NK-92 (cell line): ENCODE results near the gene RSPO3.

Source experiments
- DNase-seq: peaks from one replicate; lab custom pipeline; 2025; ENCODE audit not compliant: unreplicated experiment; lab: John Stamatoyannopoulos, UW

The RSPO3 gene

DNA sequence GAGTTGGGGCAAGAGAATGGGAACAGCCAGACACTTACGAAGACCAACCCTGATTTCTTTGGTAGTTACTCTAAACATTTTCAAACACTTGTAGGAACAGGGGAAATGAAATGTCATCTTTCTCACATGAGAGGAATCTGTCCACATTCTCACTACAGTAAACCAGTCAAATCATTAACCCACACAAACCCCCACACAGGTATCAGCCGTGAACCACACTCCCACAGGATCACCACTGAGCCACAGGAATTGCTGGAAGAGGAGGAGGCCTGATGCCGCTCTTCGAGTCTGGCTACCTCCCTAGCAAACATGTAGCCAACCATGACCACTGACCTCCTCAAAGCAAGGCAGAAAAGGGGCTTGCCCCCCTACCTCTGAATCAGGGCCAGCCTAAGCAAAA is 6.9 kb upstream of the RSPO3 start:
- DNase-seq = no peak

DNA sequence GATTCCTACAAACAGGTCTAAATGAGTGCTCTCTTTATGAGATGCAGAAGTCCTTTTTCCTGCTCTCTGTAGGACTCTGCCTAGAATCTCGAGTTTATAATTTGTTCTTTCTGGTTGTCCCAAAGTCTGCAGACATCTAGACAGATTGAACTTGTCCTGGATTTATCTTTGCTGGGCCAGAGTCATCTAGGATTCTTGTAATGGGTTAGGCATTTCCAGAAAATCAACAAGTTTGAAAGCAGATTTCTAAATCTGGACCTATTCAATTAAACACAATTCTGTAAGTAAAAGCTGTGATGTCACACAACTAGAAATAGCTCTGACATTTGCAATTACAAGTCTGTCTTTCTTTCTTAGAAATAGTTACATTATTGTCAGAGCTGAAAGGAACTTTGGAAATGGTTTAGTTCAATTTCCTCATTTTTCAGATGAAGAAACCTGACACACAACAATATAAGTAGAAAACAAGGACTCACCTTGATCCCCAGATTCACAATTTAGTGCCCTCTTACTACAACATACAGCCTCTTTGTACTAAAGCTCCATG is 4.2 kb upstream of the RSPO3 start:
- no peak for DNase-seq

DNA sequence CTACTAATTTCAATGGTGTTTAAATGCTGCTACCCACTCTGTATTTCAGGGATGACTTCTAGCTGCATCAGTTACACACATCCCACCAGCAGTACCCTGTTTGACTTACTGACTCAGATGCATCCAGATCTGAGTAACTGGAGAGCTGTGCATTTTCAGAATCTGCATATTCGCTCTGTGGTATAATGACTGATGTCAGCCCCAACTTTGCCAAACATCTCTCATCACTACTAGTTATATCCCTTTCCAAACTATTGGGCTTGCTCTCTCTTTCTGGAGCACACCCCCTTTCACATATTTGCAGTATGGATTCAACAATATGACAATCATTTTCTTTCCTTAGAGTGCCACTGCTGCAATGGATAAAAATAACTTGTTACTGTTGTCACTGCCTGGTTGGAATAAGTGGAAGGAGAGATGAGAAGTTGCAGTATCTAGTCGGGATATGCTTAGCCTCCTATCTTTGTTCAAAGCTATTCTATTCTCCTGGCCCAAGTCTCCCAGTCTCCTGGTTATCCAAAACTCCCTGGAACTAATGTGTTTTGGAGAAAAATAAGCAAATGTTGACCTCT is 3.3 kb upstream of the RSPO3 start:
- no peak for DNase-seq

DNA sequence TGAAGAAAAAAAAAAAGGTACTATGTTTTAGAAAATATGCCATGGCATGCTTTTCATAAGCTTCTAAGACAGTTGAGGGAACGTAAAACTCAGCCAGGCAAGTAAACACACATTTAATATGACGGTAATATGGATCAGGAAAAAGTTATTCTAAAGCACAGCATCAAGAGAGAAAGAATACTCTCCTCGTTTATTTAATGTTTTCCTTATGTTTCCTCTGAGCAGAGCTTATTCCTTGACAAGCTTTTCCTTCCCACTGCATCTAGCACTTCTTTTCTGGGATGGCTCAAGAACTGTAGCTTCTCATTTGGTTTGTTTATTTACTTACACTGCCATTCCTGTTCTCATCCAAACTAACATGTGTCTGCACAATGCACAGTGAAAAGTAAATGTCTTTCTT is 2.7 kb upstream of the RSPO3 start:
- no peak for DNase-seq

DNA sequence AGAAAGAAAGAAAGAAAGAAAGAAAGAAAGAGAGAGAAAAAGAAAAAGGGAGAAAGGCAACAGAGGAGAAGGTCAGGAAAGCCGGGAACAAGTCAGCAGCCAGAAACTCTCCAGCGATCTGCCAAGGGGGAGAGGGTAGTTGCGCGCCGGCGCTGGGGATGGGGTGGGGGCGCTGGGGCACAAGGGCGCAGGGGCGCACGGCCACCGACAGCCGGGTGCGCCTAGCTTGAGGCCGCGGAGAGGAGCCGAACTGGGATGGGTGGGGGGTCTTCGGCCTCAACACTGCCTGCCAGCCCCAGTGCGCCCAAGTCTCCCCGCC is 533 bp upstream of the RSPO3 start:
- DNase-seq = no peak

DNA sequence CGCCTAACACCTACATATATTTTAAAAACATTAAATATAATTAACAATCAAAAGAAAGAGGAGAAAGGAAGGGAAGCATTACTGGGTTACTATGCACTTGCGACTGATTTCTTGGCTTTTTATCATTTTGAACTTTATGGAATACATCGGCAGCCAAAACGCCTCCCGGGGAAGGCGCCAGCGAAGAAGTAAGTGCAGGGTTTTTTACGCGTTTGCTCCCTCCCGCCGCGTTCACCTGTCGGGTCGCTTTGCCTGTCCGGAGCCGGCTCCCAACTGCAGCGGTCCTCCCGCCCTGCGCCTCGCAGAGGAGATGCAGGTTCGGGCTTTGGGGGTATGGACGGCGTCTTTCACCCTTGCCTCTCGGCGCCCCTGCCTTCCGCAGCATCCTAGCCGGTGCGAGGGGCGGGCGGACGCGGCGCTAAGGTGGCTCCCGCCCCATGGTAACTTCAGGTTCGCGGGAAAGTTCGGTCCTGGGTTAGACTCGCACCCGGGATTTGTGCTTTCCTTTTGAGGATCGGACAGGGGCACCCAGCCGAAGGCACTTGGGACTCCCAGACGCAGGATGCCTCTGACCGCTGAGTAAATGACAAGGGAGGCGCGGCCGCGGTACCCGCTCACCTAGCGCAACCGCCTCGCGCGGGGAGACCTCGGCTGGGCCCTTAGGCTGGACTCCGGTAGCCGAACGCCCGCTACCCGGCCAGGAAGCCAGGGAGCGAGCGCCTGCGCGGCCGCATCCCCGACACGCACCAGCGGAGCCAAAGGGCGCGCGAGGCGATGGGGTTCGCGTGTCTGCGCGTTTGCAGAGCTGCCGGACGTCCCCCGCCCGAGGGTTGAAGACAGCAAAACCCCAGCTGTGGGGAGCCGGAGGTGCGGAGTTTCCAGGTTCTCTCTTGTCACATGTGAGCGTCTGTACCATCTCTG is 891 bp downstream of the RSPO3 start:
- DNase-seq = no peak

DNA sequence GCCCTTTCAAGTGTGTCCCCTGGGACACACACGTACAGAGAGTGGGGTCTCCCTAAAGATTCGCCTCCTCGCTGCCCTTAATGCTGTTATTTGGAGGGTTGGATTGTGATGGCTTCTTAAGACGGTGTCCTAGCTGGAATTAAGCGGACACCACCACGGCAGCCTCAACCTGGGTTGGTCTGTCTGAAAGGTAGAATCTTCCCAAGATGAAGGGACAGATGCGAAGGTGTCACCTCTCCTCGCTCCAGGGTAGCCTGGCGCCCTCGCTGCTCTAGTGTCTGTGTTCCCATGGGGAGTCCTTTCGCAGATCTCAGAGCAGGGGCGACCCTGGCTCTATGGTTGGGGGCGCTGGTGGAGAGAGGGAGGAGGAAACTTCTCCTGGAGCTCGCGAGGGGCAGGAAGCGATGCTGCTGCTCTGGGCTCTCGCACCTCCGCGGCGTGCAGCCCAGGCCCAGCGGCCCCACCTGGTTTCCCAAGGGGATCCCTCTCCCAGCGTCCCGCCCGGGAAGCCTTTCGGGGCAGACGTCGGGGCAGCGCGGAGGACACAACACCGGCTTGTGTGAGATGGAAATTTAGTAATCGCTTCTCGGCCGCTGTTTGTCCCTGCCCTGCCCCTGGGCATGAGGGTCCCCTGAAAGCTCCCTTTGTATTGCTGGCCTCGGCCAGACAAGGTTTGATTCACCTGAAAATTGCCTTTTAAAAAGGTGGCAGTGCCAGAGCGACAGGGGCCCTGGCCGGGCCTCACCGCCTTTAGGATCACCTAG is 1.7 kb downstream of the RSPO3 start:
- no peak for DNase-seq

DNA sequence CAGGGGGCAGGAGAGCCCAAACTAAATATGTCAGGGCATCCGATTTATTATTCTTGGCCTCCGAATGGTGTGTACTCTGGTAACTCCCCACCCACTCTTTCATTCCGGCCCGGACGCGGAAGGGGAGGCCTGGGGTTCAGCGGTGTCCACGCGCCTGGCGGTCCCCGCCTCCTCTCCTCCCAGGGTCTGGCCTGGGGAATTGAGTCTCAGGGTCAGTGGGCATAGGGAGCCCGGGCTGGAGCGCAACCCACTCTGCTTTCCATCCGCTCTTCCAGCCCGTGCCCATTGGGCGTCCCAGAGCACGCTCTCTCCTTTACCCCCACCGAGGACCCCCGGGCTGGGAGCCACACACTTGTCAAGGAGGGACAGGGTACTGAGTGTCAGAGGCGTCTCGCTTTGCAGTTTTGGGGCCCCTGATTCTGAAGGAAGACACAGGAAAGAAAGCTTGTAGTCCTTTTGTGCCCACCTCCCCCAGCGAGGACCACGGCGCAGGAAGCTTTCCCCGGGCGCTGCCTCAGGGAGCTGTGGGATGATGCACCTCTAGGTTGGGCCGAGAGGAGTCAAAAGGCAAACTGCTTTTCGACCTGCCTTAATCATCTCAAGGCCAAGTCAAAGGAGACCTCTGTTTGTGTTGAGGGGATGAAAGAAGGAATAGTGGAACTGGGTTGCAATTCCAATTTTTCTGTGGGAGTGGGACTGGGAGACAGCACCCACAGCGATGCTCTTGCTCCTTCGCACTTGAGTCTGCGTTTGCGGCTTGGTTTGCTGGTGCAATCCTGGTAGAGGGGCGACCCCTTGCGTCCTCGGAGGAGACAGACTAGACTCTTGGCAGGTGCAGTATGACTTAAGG is 2.5 kb downstream of the RSPO3 start:
- no peak for DNase-seq

DNA sequence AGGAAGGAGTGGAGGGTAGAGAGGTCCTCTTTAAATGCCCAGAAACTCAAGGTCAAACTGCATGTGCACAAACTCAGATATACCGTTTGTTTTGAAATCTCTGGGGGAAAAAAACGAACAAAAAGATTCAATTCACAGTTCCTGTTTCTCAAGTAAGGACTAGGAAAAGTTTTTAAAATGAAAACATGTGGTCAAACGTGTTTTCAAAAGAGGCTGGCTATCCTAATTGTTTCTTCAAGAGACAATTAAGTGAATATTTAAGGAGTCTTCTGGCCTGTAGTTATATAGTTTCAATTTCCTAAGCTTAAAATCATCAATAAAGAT is 3.1 kb downstream of the RSPO3 start:
- no peak for DNase-seq

DNA sequence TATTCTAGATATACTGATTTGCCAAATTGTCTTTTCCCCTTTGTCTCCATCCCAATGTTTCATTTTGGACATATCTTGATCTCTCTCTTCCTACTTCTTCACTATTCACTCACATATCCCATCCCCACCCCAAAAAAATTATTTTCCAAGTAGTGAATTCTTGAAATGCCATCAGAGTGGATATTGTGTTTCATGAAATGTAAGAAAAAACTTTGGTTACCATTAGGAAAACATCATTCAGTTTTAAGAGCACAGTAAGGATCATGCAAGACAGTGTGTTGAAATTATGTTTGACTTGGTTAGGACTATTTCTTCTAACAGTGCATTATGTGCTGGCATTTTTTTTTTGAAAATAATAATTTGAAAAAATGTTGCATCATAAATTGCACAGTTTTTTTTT is 5.7 kb downstream of the RSPO3 start:
- no peak for DNase-seq

DNA sequence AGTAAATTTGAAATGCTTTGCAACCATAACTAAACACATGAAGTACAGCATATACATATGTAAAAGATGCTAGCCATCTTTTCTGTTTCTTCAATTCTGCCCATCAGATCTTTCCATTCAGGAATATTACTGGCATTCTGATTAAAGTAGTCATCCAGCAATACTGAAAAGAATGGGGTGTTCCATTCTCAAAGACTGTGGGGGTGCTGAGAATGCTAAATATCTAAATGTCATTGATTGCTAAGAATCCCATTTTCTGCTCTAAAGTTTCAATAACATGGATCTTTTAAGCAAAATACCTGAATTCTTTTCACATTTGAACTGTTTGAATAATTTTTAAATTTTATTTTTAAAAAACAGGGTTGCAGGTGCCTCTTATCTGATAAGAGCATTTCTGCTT is 6.2 kb downstream of the RSPO3 start:
- DNase-seq = no peak

DNA sequence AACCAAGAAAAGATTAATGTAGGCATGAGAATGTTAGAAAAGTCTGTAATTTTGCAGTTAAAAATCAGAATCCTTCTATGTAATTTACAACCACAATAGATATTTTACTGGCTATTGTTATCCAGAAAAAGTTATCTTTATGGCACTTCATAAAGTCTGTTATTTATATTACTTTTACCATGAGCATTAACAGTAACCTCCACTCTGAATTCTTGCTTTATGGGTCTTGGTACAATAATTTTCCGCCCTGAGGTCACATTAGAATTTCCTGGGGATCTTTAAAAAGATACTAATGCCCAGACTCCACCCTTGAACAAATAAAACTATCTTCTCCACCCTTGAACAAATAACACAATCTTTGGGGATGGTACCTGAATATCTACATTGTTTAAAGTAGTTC is 9.6 kb downstream of the RSPO3 start:
- DNase-seq = no peak

DNA sequence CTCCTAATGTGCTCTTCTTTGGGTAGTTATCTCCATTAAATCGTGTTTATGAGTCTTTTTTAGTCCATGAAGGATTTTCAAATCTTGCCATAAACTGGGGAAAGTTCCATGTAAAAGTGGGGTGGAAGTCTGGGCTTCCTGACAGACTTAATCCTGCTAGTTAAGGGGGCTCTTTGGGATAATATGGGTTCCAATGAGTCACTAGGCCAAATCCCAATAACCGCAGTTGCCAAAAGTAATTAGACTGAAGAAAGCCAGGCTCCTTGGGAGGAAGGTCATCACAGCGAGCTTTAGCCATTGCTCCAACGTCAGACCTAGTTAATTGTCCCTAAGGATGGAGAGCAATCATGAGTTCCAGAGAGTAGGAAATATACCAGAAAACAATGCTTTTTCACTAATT is 10.8 kb downstream of the RSPO3 start:
- DNase-seq = no peak

DNA sequence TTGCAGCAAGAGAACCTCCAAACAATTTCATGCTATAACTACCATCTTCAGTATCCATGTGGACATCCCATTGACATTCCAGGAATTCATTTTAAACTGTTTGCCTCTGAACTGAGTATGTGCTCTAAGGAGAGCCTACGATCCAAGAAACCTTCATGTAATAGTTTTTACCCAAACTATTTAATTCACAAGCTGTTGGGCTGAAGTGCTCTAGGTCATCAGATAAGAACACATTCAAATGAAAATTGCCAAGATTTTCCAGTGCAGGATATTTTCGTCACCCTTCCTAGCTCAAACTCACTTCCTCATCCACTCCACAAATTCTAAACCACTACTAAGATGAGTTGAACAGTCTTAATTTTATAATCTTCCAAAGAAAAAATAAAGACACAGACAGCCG is 12.8 kb downstream of the RSPO3 start:
- no peak for DNase-seq

DNA sequence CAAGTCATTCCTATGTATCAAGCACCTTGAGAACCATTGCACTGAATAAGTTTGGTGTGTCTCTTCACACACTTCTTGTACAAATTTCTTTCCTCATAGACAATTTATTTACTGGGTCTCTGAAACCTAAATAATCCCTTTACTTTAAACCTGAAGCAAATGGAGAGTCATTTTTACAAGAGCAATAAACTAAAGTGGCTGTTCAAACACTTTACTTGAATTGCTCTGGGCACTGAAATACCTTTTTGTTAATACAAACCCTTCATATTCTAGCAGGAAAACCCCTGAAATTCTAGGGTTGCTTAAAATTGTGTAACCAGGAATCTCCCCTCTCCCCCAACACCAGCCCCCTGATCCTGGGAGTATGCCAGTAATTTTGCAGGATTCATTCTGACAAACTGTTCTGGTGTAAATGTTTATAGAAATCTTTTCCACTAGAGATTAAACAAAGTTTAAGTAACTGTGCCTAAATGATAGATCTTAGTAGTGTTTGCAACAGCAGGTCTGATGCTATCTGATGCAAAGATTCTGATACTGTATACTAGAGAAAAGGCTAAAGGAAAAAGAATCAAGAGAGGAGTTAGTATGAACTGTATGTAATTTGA is 13.4 kb downstream of the RSPO3 start:
- no peak for DNase-seq

DNA sequence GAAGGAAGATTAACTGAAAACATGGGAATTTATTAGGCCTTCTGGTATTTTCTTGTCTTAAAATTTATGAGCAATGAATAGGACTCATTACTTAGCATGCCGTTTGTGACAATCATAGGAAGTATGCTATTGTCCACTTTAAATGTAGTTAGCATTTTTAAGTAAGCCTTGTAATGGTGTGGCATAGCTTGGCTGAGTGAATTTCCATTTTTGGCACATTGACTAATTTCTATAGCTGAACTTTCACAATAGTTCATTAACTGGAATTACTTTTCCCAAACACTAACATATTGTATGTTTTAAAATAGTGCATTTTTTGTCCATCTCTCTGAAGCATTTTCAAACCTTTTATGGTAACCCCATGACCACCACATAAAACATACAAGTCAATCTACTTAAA is 15.7 kb downstream of the RSPO3 start:
- no peak for DNase-seq

DNA sequence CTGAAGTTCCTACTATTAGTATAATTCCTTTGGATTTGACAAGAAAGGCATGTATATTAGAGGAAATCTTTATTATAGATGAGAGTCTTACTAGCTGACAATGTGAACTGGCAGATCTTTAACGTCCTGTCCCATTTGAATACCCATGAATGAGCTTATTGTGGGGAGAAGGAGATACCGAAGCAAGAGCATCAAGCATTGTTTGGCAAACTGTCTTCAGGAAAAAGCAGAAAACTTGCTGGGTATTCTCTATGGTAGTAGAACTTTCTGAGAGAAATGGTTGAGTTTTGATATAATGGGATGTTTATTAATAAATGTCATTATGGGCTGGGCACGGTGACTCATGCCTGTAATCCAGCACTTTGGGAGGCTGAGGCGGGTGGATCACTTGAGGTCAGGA is 18.3 kb downstream of the RSPO3 start:
- no peak for DNase-seq

DNA sequence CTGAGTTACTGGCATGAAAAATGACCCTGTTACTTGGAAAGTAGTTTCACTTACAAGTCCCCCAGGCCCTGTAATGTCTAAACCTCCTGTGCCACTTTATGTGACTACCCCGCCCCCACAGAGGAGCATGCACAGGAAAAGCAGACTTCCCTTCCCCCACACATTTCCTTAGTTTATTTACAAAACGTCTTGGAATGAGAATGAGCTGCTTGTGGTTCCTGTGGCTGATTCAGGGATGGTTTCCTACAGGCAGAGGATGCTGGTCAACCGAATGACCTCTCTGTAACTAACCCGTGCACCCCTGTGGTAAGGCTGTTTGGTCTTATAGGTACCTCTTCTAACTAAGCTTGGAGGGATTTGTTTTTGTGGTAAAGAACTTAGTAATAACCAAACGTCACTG is 28.5 kb downstream of the RSPO3 start:
- DNase-seq = no peak

DNA sequence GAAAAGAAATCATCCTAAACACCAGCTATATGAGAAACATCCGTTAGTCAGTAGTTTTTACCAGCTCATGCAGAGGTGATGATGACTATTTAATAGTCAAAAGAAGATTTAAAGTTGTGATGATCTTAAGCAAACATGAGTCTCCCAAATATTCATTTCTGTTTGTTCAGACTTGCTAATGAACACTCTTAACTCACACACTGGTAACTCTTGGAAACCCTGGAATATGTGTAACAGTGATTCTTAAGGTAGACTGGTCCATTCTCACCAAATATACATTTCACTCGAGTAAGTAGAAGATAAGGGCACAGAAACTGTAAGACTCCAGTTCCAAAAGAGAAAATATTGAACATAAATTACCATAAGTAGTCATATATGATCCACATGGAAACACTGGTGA is 29.1 kb downstream of the RSPO3 start:
- no peak for DNase-seq

DNA sequence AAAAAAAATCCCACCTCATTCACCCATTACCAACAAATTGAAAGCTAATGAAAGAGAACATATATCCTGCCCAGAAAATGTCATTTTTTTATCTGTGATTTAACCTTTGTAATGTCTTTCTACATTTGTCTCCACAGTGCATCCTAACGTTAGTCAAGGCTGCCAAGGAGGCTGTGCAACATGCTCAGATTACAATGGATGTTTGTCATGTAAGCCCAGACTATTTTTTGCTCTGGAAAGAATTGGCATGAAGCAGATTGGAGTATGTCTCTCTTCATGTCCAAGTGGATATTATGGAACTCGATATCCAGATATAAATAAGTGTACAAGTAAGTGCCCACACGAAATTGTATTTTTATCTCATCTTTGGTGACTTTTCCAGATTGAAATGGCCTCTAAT is 30.0 kb downstream of the RSPO3 start:
- no peak for DNase-seq

DNA sequence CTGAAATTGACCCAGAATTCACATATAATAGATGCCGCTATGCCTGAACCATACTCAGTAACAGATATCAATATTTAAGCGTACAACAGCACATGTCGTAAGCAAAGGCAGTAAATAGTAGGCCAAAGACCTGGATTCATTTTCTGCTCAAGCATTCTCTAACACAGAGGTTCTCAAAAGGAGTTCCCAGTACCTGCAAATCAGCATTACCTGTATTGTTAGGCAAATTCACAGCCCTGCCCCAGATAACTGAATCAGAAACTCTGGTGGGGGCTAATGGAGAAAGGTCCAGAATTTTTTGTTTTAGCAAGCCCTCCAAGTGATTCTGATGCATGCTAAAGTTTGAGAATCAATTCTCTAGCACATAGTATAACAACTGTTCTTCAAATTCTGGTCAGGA is 36.0 kb downstream of the RSPO3 start:
- DNase-seq = no peak
